GM18861 (cell line): ENCODE data around the gene PPM1F.

Experiments used
- ATAC-seq: cut with Tn5 transposase; IDR thresholded peaks from one replicate; pipeline ENCODE4 v1.9.1; 2021; ENCODE audit not compliant: unreplicated experiment

The PPM1F gene

GRCh38 chr22:21975854-21976345 is 23.3 kb upstream of the PPM1F start:
- ATAC-seq = no peak

DNA sequence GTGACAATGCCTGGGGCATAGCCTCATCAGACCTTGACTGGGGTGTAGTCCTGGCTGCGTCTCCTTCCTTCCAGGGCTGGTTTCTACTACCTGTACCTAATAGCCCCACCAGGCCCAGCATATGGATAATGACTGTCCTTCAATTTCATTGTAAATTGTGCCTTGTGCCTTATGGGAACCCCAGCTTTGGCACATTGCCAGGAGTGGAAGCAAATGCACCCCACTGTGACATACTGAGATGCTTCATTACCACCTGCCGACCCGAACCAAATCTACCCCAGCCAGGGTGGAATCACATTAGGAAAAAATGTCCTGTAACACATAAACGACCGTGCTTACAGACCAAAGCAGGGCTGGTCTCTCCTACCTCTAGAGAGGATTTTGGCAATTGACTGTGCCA is 22.6 kb upstream of the PPM1F start:
- no peak for ATAC-seq

GRCh38 chr22:21974058-21974649 is 21.5 kb upstream of the PPM1F start:
- no peak for ATAC-seq

DNA sequence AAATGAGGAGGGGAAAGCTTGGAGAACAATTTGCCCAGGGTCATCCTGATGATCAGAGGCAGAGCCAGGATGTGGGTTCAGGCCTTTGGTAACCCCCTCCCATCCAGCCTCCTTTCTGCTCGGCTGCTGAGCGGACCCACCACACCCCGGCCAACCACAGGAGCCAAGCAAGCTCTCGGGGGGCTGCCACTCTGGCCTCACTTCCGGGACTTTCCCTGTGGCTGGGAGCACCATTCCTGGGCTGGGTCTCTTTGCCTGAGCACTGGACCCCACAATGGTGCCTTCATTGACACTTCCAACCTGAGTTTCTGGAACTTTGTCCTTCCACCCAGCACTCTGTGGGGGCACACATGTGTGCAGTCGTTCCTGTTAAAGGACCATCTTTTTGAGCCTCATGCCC is 20.2 kb upstream of the PPM1F start:
- ATAC-seq = no peak

DNA sequence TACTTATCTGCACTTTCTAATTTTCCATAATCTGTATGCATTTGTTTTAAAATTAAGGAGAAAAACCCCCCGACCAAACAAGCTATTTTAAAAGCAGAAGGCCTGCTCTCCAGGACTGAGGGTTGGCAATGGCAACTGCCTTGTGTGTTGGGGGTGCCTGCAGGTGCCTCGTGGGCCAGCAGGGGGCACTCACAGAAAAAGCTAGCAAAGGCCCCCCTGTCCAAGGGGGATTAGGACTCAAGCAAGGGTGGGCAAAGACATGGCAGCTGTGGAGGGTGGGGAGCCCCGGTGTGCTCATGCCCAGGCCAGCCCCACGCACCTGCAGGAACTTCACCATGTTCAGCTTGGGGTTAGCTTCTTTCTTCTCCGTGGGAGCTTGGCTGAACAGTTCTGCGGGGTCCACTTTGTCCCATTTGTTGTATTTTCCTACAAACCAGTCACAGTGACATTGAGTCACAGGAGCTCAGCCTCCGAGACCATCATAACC is 19.7 kb upstream of the PPM1F start:
- ATAC-seq = no peak

- ATAC-seq = no peak
Measured at GRCh38 chr22:21971858-21972275, 19.2 kb upstream of the PPM1F start.

DNA sequence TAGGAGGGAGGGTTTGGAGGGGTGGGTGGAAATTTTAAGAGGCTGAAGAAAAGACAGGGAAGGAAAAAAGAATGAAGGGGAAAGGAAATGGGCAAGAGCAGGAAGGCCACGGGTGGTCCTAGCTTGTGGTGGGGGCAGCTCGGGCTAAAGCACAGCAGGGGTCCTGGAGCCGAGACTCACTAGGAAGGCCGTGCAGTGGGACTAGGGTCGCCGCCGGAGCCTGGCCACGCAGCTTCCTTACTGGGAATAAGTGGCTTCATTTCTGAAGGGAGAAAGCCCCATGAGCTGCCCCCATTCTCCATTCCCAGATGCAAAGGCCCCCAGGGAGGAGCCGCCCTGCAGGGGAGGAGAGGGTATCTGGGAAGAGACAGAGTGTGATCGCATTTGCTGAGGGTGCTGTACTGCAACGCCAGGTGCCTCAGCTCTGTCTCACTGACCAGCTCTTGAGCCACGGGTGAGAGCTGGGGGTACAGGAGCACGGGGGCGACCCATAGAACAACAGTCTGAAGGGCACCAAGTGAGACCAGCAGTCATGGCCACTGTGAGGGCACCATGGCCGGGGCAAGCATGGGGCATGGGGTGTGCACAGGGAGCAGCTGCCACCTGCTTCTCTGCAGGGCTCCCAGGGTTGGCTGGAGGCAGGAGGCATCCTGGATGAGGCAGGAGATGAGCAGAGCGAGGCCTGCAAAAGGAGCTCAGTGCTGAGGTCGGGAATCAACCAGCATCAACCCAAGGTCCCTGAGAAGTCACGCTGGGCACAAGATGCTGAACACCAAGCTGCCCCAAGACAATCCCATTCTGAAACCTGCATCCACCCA is 18.4 kb upstream of the PPM1F start:
- no peak for ATAC-seq

DNA sequence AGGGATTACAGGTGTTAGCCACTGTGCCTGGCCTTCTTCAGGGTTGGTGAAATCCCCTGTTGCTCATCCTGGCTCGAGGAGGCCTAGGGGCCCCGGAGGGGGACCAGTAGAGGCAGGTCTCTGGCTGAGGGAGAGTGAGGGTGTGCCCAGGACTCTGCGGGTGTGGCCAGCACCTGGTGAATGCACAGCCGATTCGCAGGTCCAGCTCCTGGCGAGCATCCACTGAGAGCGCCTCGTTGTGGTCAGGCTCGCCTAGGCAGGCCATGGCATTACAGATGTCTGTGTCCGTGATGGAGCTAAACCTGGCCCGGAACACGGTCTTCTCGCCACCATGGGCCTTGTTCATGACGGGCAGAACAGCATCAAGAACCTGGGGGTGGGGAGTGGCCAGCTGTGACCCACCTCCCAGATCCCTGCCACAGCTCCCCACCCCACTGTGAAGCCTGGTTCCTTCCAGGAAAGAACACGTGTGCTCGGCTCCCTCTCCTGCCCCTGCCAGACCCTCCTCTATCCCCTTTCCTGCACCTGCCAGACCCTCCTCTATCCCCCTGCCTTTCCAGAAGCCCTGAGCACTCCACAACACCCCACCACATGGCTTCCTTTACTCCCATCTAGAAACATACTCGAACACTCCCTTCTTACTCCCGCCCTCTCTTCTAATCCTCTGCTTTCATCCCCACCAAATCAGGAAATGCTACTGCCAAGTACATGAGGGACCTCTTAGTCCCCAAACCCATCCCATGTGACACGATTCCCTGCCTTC is 17.6 kb upstream of the PPM1F start:
- ATAC-seq = no peak

DNA sequence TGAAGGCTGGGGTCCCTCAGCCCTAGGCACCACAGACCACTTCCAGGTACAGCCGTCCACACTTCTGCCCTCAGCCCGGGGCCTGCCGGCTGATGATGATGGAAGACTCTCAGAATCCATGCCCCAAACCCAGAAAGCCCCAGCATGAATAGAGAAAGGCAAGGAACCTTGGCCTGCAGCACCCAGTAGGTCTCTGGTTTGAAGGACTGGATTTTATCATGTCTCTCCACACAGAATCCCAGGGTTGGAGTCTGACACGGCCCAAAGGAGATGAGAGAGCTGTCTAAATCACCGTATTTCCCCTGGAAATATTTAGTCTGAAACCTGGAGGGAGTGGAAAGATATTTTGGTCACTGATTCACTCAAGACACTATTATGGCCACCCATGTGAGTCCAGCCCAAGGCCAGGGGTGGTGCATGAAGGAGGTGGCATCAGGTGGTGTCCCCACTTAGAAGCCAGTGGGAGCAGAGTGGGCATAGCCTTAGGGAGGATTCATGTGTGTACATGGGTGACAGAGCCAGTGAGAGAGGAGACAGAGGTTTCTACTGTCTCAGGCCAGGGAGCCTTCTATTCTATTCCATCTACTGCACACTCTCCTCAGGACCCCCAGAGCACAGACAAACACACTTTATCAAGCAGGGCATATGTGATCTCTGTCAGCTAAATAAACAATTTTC is 15.9 kb upstream of the PPM1F start:
- no peak for ATAC-seq

- no peak for ATAC-seq
Measured at GRCh38 chr22:21967693-21968271, 15.1 kb upstream of the PPM1F start.

- no peak for ATAC-seq
Measured at GRCh38 chr22:21966643-21967516, 14.2 kb upstream of the PPM1F start.

GRCh38 chr22:21965762-21966288 is 13.2 kb upstream of the PPM1F start:
- no peak for ATAC-seq

DNA sequence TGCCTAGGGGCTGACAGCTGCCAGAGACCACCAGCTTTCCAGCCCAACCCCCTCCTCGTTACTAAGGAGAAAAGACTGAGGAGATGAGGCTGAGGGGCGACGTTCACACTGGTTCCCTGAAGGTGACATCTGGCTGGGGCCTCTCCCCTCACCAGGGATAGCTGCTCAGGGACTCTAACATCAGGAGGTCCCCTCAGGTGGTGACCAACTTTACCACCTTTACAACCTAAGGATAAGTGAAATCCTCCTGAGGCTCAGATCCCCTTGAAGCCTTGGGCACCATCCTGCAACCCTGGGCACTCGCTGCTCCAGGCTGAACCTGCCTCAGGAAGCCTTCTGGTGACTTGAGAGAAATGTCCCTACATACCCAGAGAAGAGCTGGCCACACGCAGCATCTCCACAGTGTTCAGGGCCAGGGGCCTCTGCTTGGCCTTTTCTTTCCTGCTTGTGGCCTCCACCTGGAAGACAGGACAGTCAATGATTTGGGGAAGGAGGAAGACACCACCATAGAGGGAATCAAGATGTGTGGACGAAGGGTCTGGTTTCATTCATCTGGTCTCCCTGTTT is 12.4 kb upstream of the PPM1F start:
- no peak for ATAC-seq

DNA sequence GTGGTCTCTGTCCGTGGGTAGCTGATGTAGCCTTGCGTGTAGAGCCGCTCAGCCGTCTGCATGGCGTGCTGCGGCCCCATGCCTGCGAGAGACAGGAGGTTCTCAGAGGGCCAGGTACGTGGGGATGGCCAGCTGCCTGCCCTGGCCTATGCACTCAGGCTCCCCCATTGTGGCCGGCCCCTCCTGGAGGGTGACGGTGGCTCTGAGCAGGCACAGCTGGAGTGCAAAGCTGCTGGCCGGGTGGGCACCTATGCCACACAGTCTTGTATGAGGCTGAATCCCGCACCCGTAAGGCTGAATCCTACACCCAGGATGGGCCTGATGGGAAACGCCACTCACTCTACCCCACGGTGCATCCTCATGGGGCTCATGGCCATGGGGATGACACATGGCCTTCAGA is 11.6 kb upstream of the PPM1F start:
- ATAC-seq = no peak

DNA sequence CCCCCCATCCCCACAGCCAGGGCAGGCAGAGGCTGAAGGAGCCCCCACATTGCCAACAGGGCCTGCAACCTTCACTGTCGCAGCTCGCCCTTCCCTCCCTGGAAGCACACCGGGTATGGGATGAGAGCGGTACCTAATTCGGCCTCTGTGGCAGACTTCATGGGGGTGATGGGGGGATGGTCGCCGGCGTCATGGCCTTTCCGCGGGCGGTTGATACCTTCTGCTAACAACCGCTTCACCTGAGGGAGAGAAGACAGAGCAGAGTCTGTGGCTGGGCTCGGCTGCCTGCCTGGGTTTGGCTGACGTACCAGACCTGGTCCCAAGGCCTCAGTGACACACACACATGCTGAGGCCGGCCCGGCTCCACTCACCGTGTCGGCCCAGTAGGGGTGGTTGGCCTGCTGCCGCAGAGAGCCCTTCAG is 11.2 kb upstream of the PPM1F start:
- ATAC-seq = no peak

GRCh38 chr22:21963286-21963685 is 10.6 kb upstream of the PPM1F start:
- ATAC-seq = no peak

DNA sequence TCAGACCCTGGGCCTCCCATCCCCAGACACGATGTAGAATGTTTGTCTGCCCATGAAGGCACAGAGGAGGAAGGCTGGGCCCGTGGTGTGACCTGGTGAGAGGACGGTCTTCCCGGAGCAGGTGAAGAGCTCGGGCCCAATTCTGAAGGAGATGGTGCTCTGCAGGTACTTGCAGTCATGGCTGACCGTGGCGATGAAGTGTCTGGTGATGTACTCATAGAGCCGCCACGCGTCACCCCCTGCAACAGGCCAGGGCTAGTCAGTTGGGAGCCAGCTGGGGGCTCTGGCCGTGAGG is 10.0 kb upstream of the PPM1F start:
- ATAC-seq = no peak

- no peak for ATAC-seq
Measured at GRCh38 chr22:21961886-21962654, 9.4 kb upstream of the PPM1F start.
